Smooth muscle cell (in vitro differentiated cells): Measurements from ENCODE around the gene EXOC6B. TPM values are rescaled to one million over a fixed set of nuclear protein-coding genes. Genes with fewer than 3 reads are reported as not detected.

Experiments
- DNase-seq: peaks from one replicate; lab custom pipeline; 2025; ENCODE audit not compliant: unreplicated experiment; lab: John Stamatoyannopoulos, UW
- H2AFZ ChIP-seq: fragments of 200-600 bp; sonication (generic); 2 replicates; pipeline ENCODE4 v1.6.0; 2016; ENCODE audit warnings: antibody characterized with exemption, low read depth, mild to moderate bottlenecking
- H3F3A ChIP-seq: fragments of 200-600 bp; sonication (generic); 2 replicates; pipeline ENCODE4 v1.6.0; 2017; ENCODE audit warnings: antibody characterized with exemption, low read depth
- H3K27ac ChIP-seq: fragments of 200-600 bp; sonication (generic); 2 replicates; pipeline ENCODE4 v1.5.1; 2016; ENCODE audit warnings: low read depth, mild to moderate bottlenecking
- H3K27me3 ChIP-seq: fragments of 200-600 bp; sonication (generic); 2 replicates; pipeline ENCODE4 v1.6.1; 2016; ENCODE audit warnings: low read depth, mild to moderate bottlenecking
- H3K36me3 ChIP-seq: fragments of 200-600 bp; sonication (generic); 2 replicates; pipeline ENCODE4 v1.5.1; 2016; ENCODE audit warnings: low read depth
- H3K4me1 ChIP-seq: fragments of 200-600 bp; sonication (generic); 2 replicates; pipeline ENCODE4 v1.5.1; 2016; ENCODE audit warnings: low read depth
- H3K4me2 ChIP-seq: fragments of 200-600 bp; sonication (generic); 2 replicates; pipeline ENCODE4 v1.6.0; 2016; ENCODE audit warnings: mild to moderate bottlenecking
- H3K4me3 ChIP-seq: fragments of 200-600 bp; sonication (generic); 2 replicates; pipeline ENCODE4 v1.5.1; 2016; ENCODE audit warnings: mild to moderate bottlenecking
- H3K79me2 ChIP-seq: fragments of 200-600 bp; sonication (generic); 2 replicates; pipeline ENCODE4 v1.6.0; 2016; ENCODE audit warnings: low read depth, mild to moderate bottlenecking
- H3K9ac ChIP-seq: fragments of 200-600 bp; sonication (generic); 2 replicates; pipeline ENCODE4 v1.6.0; 2016; ENCODE audit warnings: low read depth
- H3K9me3 ChIP-seq: fragments of 200-600 bp; sonication (generic); replicated peaks from 2 replicates; pipeline ENCODE4 v1.5.1; 2016; ENCODE audit warnings: low read depth
- H4K20me1 ChIP-seq: fragments of 200-600 bp; sonication (generic); 2 replicates; pipeline ENCODE4 v1.6.0; 2016; ENCODE audit warnings: low read depth
- WGBS: methylation state at CpG from one replicate; pipeline ENCODE4 v1.1.7; 2016; ENCODE audit warnings: low lambda C conversion rate; 5-methylcytosine and 5-hydroxymethylcytosine counted together
- polyA plus RNA-seq: library from polyadenylated mRNA; unstranded; fragments of >200 nt; fragmentation: Nextera tagmentation; extraction: Ambion mirVana; gene quantifications from 2 replicates; pipeline ENCODE4 v1.2.1, GENCODE V29; 2016
- total RNA-seq: library from RNA; depleted of rRNA; stranded (reverse); fragments of >200 nt; gene quantifications from 2 replicates; pipeline ENCODE4 v1.2.3, GENCODE V29; 2014
- TF ChIP-seq, protein P1 (sequence below): fragments of 200-600 bp; sonication (generic); IDR thresholded peaks from 2 replicates; pipeline ENCODE4 v1.5.1; 2017; ENCODE audit warnings: borderline replicate concordance, mild to moderate bottlenecking, antibody characterized with exemption; ENCODE audit not compliant: insufficient read depth, poor library complexity, severe bottlenecking

Gene EXOC6B
- total and polyA plus RNA-seq, 2 experiments from 2014 or later = 6.9 to 19.7 TPM

DNA sequence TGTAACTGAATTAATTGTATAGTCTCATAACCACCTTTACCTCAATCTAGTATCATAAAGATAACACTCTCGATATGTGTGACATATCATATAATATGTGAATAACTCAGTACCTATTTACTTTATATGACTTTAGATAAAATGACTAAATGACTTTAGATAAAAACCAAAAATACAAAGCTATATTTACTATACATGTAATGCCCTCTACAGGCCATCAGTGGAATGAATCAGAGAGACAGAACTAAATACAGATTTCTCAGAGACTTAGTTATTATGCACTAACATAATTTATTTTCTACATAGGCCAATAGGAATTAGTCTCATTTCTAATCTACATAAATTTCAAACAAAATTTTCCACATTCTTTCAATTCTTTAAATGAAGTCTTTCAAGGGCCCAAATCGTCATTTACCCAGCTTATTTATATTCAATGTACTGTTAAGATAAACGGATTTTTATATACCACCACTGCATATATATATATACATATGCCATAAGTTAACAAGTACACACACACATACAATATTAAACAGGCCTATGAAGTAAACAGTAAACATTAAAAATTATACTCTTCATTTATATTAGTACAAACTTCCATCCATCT, 219.9 kb downstream of the EXOC6B start:
- Histone ChIP-seq H3K27ac (no peak overlapping the region), H4K20me1 (peaks cover 39% of the 10 kb centered on the region), H3K4me3 (no peak overlapping the region), H3F3A (no peaks in the 10 kb centered on the region), H3K9me3 (no peaks in the 10 kb centered on the region), H3K27me3 (no peaks in the 10 kb centered on the region), H3K9ac (no peak overlapping the region), H3K4me1 (no peaks in the 10 kb centered on the region), H3K4me2 (no peak overlapping the region), H2AFZ (no peak overlapping the region), H3K79me2 (peaks cover 5% of the 10 kb centered on the region), H3K36me3 (no peaks in the 10 kb centered on the region)
- TF ChIP-seq, protein P1, sequence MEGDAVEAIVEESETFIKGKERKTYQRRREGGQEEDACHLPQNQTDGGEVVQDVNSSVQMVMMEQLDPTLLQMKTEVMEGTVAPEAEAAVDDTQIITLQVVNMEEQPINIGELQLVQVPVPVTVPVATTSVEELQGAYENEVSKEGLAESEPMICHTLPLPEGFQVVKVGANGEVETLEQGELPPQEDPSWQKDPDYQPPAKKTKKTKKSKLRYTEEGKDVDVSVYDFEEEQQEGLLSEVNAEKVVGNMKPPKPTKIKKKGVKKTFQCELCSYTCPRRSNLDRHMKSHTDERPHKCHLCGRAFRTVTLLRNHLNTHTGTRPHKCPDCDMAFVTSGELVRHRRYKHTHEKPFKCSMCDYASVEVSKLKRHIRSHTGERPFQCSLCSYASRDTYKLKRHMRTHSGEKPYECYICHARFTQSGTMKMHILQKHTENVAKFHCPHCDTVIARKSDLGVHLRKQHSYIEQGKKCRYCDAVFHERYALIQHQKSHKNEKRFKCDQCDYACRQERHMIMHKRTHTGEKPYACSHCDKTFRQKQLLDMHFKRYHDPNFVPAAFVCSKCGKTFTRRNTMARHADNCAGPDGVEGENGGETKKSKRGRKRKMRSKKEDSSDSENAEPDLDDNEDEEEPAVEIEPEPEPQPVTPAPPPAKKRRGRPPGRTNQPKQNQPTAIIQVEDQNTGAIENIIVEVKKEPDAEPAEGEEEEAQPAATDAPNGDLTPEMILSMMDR = peak; percentile 67
- 85% methylated on average over 3 of the region's 3 CpGs for WGBS
- no peak for DNase-seq

DNA sequence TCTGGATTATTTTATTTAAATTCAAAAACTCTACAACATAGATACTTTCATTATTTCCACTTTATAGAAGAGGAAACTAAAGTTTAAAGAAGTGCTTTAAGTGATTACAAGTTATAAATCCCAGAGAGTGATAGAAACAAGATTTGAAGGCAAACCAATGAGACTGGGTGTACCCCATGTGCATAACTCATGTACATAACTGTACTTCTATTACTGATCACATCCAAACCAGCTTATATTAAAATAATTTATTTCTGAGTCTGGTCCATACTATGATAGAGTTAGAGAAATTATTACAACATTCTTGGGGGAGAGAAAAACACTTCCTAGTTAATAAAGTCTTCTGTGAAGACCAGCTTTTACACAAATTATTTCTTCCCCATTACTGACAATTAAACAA, 221.4 kb downstream of the EXOC6B start:
- no peaks in the 10 kb centered on the region for H3K9me3 ChIP-seq
- no peaks in the 10 kb centered on the region for H3K27me3 ChIP-seq
- H3K9ac ChIP-seq = no peak overlapping the region
- no peaks in the 10 kb centered on the region for H3F3A ChIP-seq
- no peak overlapping the region for H2AFZ ChIP-seq
- no peaks in the 10 kb centered on the region for H3K79me2 ChIP-seq
- no peak overlapping the region for H3K27ac ChIP-seq
- DNase-seq = no peak
- no peak overlapping the region for H3K4me3 ChIP-seq
- H3K4me1 ChIP-seq = no peaks in the 10 kb centered on the region
- TF ChIP-seq, protein P1 = no peak
- H4K20me1 ChIP-seq = peaks cover 48% of the 10 kb centered on the region
- H3K4me2 ChIP-seq = no peak overlapping the region
- no peaks in the 10 kb centered on the region for H3K36me3 ChIP-seq

DNA sequence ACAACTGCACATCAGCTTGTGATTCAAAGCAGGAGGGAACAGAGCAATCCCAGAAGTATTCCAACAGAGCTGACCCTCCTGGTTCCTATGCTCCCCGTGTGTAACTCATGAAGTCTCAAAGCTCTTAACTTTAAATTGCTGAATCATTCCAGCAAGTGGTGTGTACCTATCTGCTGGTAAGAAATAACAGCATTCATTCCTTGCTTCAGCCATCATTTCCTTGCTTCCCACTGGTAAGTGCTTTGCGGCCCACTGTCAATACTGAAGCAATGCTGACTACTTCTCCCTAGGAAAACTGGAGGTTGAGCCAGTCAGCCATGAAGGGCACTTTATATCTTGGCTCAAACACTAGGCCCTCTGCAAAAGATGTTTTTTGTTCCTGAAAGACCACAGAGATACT, 222.4 kb downstream of the EXOC6B start:
- Histone ChIP-seq H3K79me2 (no peaks in the 10 kb centered on the region), H3K4me3 (no peak overlapping the region), H3K9me3 (no peaks in the 10 kb centered on the region), H3K4me1 (no peaks in the 10 kb centered on the region), H3K36me3 (no peaks in the 10 kb centered on the region), H4K20me1 (peaks cover 58% of the 10 kb centered on the region), H3K4me2 (no peak overlapping the region), H3F3A (no peaks in the 10 kb centered on the region), H3K9ac (no peak overlapping the region), H3K27me3 (no peaks in the 10 kb centered on the region), H3K27ac (no peak overlapping the region), H2AFZ (no peak overlapping the region)
- DNase-seq = no peak
- WGBS = 65% methylated on average over 2 of the region's 2 CpGs
- TF ChIP-seq, protein P1 = no peak

DNA sequence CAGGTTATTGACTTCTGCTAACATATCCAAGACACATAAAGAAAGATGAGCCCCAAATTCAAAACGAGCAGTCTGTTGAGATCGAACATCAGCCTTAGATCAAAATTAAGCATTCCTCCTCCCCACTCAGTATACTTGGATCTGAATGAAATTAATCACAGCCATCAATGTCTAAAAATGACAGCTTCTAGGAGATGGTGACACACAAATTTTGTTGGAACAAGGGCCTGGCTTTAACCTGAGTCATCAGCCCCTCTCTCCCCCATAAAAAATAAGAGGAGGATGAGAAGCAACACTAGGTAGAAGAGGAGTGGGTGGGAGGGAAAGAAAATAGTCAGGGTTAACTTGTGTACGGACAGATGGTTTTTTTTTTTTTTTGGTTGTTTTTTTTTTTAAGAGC, 223.1 kb downstream of the EXOC6B start:
- H2AFZ ChIP-seq = no peak overlapping the region
- 82% methylated on average over 3 of the region's 3 CpGs for WGBS
- no peak overlapping the region for H3K4me2 ChIP-seq
- no peaks in the 10 kb centered on the region for H3K4me1 ChIP-seq
- H3K9ac ChIP-seq = no peak overlapping the region
- no peaks in the 10 kb centered on the region for H3K27me3 ChIP-seq
- peaks cover 66% of the 10 kb centered on the region for H4K20me1 ChIP-seq
- H3K9me3 ChIP-seq = no peaks in the 10 kb centered on the region
- H3K27ac ChIP-seq = no peak overlapping the region
- no peak overlapping the region for H3K4me3 ChIP-seq
- no peaks in the 10 kb centered on the region for H3K36me3 ChIP-seq
- DNase-seq = no peak
- H3F3A ChIP-seq = no peaks in the 10 kb centered on the region
- H3K79me2 ChIP-seq = peaks cover 2% of the 10 kb centered on the region
- TF ChIP-seq, protein P1 = no peak
